ENCODE results near the gene FUBP1.

Gene FUBP1

DNA sequence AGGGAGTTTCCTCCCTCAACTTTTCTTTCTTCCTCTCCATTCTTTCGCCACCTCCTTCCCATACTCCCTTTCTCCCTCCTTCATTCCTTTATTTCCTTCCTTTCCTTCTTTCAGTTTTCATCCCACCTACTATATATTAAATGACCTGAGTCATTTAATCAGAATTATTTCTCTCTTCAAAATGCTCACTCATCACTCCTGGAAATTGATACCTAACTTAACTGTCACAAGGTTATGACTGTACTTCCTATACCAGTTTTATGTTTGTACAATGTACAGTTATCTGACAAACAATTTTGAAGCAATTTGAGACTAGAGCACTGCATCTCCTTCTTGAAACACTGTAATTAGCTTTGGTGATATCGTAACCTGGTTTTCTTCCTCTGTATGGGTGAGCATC is 49.1 kb downstream of the FUBP1 start:
- Histone ChIP-seq H3F3A (ENCODE audit: control insufficient read depth, insufficient read depth) (no peaks in the 10 kb centered on the region), H3K27me3 (ENCODE audit: control insufficient read depth, low read length) (peaks cover 14% of the 10 kb centered on the region), H4K20me1 (ENCODE audit: control insufficient read depth, insufficient read depth, low read depth, low read length) (no peaks in the 10 kb centered on the region), H3K27ac (ENCODE audit: low read depth, low read length) (no peak overlapping the region), H3K4me2 (ENCODE audit: low read length) (no peak overlapping the region), H3K79me2 (ENCODE audit: control insufficient read depth, low read length) (no peaks in the 10 kb centered on the region), H3K4me3 (ENCODE audit: low read length) (no peak overlapping the region), H3K4me1 (ENCODE audit: control insufficient read depth, low read length) (no peaks in the 10 kb centered on the region), H3K9me3 (ENCODE audit: control insufficient read depth, insufficient read depth, low read length) (no peaks in the 10 kb centered on the region), H3K9me2 (replicated peaks; ENCODE audit: control insufficient read depth, low read length) (no peaks in the 10 kb centered on the region), H3K36me3 (ENCODE audit: control insufficient read depth, low read length) (no peaks in the 10 kb centered on the region)
- no peak for TF ChIP-seq EZH2phosphoT487 (IDR thresholded peaks at IDR 0.05; ENCODE audit: borderline replicate concordance, low read length)
- TF ChIP-seq, protein P1, sequence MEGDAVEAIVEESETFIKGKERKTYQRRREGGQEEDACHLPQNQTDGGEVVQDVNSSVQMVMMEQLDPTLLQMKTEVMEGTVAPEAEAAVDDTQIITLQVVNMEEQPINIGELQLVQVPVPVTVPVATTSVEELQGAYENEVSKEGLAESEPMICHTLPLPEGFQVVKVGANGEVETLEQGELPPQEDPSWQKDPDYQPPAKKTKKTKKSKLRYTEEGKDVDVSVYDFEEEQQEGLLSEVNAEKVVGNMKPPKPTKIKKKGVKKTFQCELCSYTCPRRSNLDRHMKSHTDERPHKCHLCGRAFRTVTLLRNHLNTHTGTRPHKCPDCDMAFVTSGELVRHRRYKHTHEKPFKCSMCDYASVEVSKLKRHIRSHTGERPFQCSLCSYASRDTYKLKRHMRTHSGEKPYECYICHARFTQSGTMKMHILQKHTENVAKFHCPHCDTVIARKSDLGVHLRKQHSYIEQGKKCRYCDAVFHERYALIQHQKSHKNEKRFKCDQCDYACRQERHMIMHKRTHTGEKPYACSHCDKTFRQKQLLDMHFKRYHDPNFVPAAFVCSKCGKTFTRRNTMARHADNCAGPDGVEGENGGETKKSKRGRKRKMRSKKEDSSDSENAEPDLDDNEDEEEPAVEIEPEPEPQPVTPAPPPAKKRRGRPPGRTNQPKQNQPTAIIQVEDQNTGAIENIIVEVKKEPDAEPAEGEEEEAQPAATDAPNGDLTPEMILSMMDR (IDR thresholded peaks at IDR 0.05; ENCODE audit: low read depth, low read length, poor library complexity, severe bottlenecking) = no peak

DNA sequence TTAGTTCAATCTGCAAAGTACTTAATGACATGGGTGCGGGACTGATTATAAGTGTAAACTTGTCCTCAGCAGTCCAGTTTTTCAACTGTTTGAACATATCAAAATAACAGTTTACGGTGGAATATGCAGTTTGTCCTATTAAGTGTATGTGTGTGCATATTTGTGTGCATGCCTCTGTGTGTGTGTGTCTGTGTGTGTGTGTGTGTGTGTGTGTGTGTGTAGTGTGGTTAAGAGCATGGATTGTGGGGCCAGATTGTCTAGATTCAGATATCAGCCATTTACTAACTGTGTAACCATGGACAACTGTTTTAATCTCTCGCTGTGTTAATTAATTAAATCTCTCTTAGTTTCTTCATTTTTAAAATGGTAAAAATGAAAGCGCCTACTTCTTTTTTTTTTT is 51.5 kb downstream of the FUBP1 start:
- Histone ChIP-seq H3K27ac (ENCODE audit: low read depth, low read length) (no peak overlapping the region), H3K4me2 (ENCODE audit: low read length) (no peak overlapping the region)

DNA sequence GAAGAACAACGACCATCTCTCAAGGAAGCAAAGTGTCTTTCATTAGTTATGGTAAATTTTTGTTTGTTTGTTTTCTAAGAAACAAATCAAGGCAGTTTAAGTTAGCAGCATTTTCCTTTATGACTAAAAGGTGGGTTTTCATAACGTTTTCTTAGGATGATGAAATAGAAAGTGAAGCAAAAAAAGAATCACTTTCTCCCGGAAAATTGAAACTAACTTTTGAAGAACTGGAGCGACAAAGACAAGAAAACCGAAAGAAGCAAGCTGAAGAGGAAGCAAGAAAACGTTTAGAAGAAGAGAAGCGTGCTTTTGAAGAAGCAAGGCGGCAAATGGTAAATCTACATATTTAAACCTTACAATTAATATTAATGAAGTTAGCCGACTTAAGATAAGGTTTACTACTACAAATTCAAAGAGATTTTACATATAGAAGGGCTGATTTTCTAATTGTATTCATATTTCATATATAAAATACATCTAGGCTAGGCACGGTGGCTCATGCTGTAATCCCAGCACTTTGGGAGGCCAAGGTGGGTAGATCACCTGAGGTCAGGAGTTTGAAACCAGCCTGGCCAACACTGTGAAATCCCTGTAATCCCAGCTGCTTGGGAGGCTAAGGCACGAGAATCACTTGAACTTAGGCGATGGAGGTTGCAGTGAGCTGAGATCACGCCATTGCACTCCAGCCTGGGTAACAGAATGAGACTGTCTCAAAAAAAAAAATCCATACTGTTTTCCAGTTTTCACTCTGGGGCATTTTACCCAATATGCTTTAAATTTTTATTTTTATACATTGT is 52.1 kb downstream of the FUBP1 start:
- H3K4me1 ChIP-seq (ENCODE audit: control insufficient read depth, low read length) = no peaks in the 10 kb centered on the region
- peak overlapping the region; percentile 40 for H3K4me3 ChIP-seq (ENCODE audit: low read length)
- H3K79me2 ChIP-seq (ENCODE audit: control insufficient read depth, low read length) = no peaks in the 10 kb centered on the region
- H3F3A ChIP-seq (ENCODE audit: control insufficient read depth, insufficient read depth) = no peaks in the 10 kb centered on the region
- no peaks in the 10 kb centered on the region for H3K9me3 ChIP-seq (ENCODE audit: control insufficient read depth, insufficient read depth, low read length)
- no peaks in the 10 kb centered on the region for H4K20me1 ChIP-seq (ENCODE audit: control insufficient read depth, insufficient read depth, low read depth, low read length)
- no peak for TF ChIP-seq EZH2phosphoT487 (IDR thresholded peaks at IDR 0.05; ENCODE audit: borderline replicate concordance, low read length)
- TF ChIP-seq, protein P1 (IDR thresholded peaks at IDR 0.05; ENCODE audit: low read depth, low read length, poor library complexity, severe bottlenecking) = no peak
- no peaks in the 10 kb centered on the region for H3K9me2 ChIP-seq (replicated peaks; ENCODE audit: control insufficient read depth, low read length)
- peaks cover 14% of the 10 kb centered on the region for H3K27me3 ChIP-seq (ENCODE audit: control insufficient read depth, low read length)
- H3K27ac ChIP-seq (ENCODE audit: low read depth, low read length) = no peak overlapping the region
- peak overlapping the region; percentile 54 for H3K4me2 ChIP-seq (ENCODE audit: low read length)
- no peaks in the 10 kb centered on the region for H3K36me3 ChIP-seq (ENCODE audit: control insufficient read depth, low read length)

More for the DNA sequence above, 51.5 kb downstream of the FUBP1 start:
- Histone ChIP-seq H3K27me3 (ENCODE audit: control insufficient read depth, low read length) (peaks cover 14% of the 10 kb centered on the region), H3F3A (ENCODE audit: control insufficient read depth, insufficient read depth) (no peaks in the 10 kb centered on the region), H3K9me2 (replicated peaks; ENCODE audit: control insufficient read depth, low read length) (no peaks in the 10 kb centered on the region), H3K4me1 (ENCODE audit: control insufficient read depth, low read length) (no peaks in the 10 kb centered on the region), H3K79me2 (ENCODE audit: control insufficient read depth, low read length) (no peaks in the 10 kb centered on the region), H3K36me3 (ENCODE audit: control insufficient read depth, low read length) (no peaks in the 10 kb centered on the region), H4K20me1 (ENCODE audit: control insufficient read depth, insufficient read depth, low read depth, low read length) (no peaks in the 10 kb centered on the region), H3K4me3 (ENCODE audit: low read length) (no peak overlapping the region), H3K9me3 (ENCODE audit: control insufficient read depth, insufficient read depth, low read length) (no peaks in the 10 kb centered on the region)
- TF ChIP-seq, protein P1 (IDR thresholded peaks at IDR 0.05; ENCODE audit: low read depth, low read length, poor library complexity, severe bottlenecking) = no peak
- no peak for TF ChIP-seq EZH2phosphoT487 (IDR thresholded peaks at IDR 0.05; ENCODE audit: borderline replicate concordance, low read length)
